ENCODE results near the gene LMNTD1.
"Not testable (repeated sequence)": the region's sequence is repeated elsewhere in the genome, so short reads cannot be mapped to it uniquely, and the experiment has no call there.

LMNTD1 gene

GRCh38 chr12:25553098-25553497 lies at the start of gene LMNTD1:
Gene LMNTD1, minus strand, starts transcription at chr12:25553283. Its CDS starts 324 bp downstream, at chr12:25552959.
- DNase-seq: peak; percentile 54

- no peak for DNase-seq
These were observed 45.9 kb upstream of the LMNTD1 start for GRCh38 chr12:25598956-25599355.

GRCh38 chr12:25595496-25595895 lies 42.4 kb upstream of the LMNTD1 start:
- DNase-seq: not testable (repeated sequence)

GRCh38 chr12:25594376-25594775 lies 41.3 kb upstream of the LMNTD1 start:
- DNase-seq: peak; percentile 26

GRCh38 chr12:25592725-25593495 lies 39.8 kb upstream of the LMNTD1 start:
- no peak for DNase-seq

GRCh38 chr12:25591144-25591543 lies 38.1 kb upstream of the LMNTD1 start:
- DNase-seq: no peak

- no peak for DNase-seq
These were observed 37.1 kb upstream of the LMNTD1 start for GRCh38 chr12:25590011-25590721.

GRCh38 chr12:25587346-25587745 lies 34.3 kb upstream of the LMNTD1 start:
- DNase-seq: no peak

GRCh38 chr12:25585662-25586061 lies 32.6 kb upstream of the LMNTD1 start:
- DNase-seq: no peak

- DNase-seq: peak; percentile 75
These were observed 32.0 kb upstream of the LMNTD1 start for GRCh38 chr12:25585021-25585523.

- DNase-seq: no peak
These were observed 31.5 kb upstream of the LMNTD1 start for GRCh38 chr12:25584596-25584995.

- DNase-seq: peak; percentile 22
These were observed 30.5 kb upstream of the LMNTD1 start for GRCh38 chr12:25583545-25583944.

GRCh38 chr12:25581067-25581466 lies 28.0 kb upstream of the LMNTD1 start:
- DNase-seq: no peak

GRCh38 chr12:25578411-25579143 lies 25.5 kb upstream of the LMNTD1 start:
- DNase-seq: no peak

GRCh38 chr12:25574761-25575160 lies 21.7 kb upstream of the LMNTD1 start:
- DNase-seq: no peak

- no peak for DNase-seq
These were observed 20.3 kb upstream of the LMNTD1 start for GRCh38 chr12:25573346-25573745.

- no peak for DNase-seq
These were observed 17.3 kb upstream of the LMNTD1 start for GRCh38 chr12:25570418-25570817.

- no peak for DNase-seq
These were observed 13.3 kb upstream of the LMNTD1 start for GRCh38 chr12:25566202-25566949.

- DNase-seq: no peak
These were observed 5.5 kb upstream of the LMNTD1 start for GRCh38 chr12:25558586-25558985.

- DNase-seq: peak; percentile 44
These were observed 4.8 kb upstream of the LMNTD1 start for GRCh38 chr12:25557830-25558436.

GRCh38 chr12:25556153-25556552 lies 3.1 kb upstream of the LMNTD1 start:
- no peak for DNase-seq

GRCh38 chr12:25552681-25553080 lies 402 bp downstream of the LMNTD1 start:
- DNase-seq: peak; percentile 54
